GM21619 (cell line): ENCODE measurements around the gene LRRC4C.
A peak's percentile ranks its signal among the peaks of the same experiment; 100 is the strongest.

ENCODE experiments used
- ATAC-seq: cut with Tn5 transposase; IDR thresholded peaks from one replicate; pipeline ENCODE4 v1.9.1; 2021; ENCODE audit not compliant: unreplicated experiment

Gene LRRC4C

DNA sequence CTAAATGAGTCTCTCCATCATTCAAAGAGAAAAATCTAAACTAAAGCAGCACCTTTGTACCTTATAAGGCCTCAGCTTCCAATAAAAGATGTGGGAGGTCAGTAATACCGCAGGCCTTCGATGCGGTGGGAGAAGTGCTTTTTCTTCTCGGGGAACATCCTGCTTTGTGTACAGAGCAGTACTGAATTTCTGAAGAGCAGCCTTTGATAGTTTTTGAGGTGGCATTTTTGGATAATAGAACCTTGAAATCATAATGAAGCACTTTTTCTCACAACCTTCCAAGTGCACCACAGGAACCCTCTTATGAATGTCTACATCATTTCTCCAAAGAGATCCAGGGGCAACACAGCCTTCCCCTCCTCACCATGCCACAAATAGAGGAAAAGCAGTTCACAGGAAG lies 39.6 kb downstream of the LRRC4C start:
- no peak for ATAC-seq

DNA sequence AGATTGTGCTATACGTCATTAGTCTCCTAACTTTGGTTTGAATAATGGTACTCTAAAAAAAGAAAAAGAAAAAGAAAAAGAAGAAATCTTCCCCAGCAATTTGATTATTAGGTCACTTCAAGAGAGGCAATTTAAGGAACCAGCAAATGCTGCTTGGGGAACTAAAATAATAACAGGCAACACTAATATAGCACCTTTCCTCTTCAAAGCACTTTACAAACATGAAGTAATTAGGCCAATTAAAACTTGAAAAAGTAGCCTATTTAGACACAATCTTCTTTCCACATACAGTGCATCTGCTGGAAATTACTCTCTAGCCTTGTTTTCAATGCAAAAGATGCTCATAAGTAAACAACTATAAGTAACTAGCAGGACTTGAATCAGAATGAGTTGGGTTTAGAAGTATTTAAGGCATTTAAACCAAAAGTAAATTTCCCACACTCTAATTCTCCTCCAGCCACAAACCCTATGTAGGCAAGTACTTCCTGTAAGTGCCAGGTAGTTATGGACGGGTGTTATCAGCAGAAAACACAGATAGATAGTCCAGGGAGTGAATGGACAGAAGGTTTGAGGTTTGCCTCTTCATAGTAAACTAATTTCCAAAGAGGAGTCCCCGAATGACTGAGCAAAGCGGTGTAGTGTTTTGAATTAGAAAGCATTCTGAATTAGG lies 44.5 kb downstream of the LRRC4C start:
- no peak for ATAC-seq

DNA sequence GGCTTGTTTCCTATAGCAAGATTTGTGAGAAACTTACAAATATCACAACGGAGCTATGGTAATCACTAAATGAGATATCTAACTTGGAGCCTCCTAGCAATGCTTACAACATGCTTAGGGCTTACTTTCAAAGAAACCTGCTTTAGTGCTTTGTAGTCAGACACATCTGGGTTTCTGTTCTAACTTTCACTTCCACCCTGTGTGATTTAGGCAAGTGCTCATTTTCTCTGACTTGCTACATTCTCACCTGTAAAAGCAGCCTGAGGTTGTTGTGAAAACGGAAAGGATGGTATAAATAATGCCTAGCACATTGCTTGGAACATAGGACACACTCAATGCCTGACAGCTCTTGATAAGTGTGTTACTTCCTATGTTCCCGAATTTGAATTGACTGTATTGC lies 45.6 kb downstream of the LRRC4C start:
- peak; percentile 92 for ATAC-seq

DNA sequence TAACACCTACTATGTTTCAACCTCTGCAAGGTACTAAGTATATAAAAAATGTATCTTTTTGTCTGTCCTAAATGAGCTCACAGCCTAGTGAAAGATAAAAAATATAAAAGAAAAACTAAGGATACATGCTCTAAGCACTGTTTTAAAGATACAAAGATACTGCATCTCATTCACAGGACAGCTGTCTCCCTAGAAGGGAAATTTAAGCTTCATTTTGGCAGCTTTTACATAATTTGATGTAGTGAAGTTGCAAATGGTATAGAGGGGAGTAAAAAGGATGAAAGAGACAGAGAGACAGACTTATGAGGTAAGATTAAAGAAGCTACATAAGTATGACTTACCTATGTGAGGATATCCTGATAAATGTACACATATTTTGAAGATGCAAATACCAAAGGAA lies 53.6 kb downstream of the LRRC4C start:
- ATAC-seq = no peak

DNA sequence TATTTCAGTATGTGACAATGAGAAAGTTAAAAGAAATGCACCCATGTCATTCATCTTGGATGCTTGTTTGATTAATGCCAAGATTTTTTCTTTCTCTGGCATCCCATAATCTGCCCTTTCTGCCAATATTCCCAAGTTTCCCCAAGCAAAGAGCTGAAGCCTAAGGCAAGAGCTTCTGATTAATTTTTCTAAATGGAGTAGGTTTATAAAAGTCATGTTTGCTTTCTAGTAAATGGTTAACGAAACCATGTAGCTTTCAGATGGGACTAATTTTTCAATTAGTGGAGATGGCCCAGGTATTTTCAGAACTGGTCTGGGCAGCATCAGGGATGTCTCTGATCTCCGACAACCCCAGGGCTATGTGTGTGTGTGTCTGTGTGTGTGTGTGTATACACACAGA lies 55.3 kb downstream of the LRRC4C start:
- no peak for ATAC-seq

DNA sequence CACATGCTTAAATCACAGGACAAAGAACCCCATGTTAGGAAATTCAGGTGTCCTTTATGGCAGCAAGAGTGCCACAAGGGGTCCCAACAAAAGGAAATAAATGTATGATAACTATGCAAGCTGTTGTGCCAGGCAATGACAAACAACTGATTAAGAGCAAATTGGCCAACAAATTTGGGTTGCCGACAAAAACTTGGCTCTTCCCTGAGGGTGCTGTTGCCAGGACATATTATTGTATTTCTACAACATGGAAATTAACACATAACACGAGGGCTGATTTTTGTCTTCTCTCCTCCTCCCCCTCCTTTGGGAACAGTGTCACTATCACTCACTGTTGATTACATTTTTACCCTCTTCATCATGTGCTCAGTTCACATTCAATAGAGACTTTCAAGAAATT lies 56.0 kb downstream of the LRRC4C start:
- ATAC-seq = no peak

DNA sequence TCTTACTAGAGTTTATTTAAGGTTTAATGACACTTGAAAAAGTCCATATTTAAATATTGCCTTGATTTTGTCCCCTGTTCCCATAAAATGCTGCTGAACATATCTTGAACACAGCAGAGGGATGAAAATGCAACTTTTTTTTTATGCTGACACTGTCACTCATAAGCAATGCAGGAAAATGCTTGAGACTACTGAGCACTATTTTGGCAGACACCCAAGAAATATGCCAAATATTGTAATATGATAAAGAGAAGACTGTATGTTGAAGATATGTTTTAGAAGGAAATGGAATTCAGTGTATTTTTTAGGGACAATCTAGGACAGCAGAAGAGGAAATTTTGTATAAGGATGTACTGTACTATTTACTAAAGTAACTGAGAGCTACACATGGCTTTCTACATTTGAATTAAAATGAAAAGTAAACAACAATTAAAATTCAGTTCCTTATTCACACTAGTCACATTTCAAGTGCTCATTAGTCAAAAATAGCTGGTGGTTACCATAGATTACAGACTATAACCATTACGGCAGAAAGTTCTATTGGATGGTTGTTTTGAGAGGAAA lies 58.6 kb downstream of the LRRC4C start:
- ATAC-seq = no peak

DNA sequence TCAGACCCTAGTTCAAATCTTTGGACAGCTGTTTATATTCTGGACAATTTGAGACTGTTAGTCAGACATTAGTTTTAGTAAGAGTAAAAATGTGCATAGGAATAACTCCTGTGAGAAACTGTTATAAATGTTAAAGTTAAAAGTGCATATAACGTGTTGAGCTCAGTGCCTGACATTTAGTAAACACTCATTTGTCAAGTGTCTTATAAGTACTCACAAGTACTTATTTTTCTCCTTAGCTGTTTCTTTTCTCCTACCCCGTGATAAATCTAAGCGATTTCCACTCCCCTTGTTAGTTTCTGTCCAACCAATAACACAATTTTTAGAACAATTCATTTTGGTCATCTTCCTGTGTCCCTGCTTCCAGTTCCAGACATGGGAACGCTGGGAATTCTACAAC lies 59.3 kb downstream of the LRRC4C start:
- no peak for ATAC-seq

DNA sequence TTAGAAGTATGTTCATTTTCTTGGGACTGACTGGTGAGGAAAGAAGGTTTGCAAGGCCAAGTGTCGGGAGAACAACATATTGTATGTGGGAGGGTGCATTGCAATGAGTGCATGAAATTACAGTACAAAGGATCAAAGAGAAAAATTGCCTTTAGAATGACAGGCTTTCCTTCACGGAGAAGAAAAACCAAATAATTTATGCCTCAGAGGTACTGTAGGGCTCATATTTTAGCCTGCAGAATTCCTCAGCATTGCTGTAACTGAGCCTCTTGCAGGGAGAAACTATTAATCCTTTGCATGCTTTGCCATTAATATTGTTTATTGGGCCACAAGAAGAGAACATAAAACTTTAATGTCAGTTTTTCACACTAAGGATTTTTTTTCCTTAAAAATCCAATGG lies 60.1 kb downstream of the LRRC4C start:
- ATAC-seq = no peak

DNA sequence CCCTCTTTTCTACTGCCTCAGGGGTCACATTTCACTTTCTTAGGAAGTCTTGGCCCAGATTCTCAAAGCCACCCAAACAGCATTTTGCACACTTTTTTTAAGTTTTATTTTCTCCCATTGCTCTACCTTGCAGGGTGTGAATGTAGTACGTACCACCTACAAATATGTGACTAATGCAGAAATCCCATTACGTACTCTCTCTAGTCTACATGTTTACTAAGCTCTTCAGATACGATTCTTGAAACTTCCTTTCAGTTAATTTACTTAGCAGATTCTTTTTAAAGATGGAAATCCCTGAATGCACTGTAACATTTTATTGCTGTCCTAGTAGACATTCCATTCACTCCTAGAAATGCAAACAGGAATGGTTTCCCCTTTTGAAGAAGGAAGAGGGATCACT lies 61.3 kb downstream of the LRRC4C start:
- no peak for ATAC-seq

DNA sequence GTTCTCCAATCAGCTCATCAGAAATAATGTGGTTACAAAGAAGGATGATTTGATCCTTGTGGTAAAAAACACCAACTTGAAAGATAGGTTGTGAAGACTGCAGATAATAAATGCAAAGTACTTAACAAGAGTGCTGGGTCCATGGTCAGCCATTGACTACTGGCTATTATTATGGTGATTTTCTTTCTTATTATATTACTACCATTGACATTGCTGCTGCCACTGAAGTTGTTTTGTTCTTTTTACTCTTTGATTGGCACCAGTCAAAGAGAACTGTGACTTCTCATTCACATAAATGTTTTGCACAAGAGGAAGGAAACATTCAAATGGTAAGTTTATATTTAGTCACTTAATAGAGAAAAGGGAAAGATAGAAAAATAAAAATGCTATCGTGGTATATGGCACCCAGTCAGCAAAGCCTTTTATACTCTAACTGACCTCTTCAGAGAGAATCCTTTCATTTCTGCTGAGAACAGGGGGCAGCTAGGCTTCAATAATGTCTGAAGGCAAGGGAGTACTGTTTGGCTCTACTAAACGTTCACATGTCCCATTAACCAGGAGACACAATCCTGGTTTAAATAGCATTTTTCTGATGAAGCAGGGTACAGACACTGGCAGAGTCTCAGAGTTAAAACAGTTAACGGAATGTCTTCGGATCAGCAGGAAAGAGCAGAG lies 64.8 kb downstream of the LRRC4C start:
- no peak for ATAC-seq

DNA sequence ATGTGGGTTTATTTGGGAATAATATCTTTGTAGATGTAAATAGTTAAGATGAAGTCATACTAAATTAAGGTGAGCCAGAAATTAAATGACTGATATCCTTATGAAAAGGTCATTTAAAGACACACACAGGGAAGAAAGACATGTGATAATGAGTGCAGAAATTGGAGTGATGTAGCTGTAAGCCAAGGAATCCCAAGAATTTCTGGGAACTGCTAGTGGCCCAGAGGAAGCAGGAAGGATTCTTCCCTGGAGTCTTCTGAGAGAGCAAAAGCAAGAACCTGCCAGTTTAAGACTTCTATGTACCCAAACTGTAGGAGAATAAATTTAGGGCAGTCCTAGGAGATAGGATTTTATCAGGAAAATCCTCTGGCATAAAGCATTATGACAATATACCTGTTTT lies 66.9 kb downstream of the LRRC4C start:
- no peak for ATAC-seq

DNA sequence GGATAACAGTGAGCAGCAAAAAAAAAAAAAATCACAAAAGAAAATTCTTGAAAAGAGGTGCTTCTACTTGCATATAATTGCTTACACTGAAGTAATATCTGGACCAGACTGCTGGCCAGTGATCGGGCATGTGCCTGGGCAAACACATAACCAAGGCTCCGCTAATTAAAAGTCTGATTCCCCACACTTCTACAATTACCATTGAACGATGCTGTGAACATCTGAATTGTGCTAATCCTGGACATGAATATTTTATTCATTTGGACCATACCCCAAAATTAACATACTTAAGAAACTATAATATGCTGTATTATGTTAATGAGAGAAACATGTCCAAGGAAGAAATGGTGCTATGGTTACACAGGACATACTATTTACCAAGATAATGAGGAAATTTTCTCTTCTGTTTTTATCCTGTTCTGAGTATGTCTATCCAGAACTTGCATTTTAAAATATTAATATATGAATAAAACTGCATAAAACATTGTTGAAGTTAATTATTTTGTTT lies 69.8 kb downstream of the LRRC4C start:
- ATAC-seq = no peak

DNA sequence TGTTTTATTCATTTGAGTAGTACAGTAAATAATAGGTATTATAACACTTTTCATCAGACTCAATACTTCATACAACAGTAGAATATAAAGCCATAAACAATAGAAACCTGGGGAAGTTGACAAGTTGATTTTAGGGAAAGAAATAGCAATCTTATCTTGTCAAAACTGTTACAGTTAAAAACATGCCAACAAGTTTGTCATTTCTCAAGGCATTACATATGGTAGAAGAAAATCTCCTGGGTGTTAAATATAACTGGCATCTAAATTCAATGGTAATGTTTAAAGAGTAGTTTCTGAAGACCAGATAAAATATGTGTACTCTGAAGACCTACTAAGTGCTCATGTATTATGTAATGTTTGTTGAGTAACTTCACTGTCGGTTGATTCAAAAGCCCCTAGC lies 75.1 kb downstream of the LRRC4C start:
- ATAC-seq = no peak

DNA sequence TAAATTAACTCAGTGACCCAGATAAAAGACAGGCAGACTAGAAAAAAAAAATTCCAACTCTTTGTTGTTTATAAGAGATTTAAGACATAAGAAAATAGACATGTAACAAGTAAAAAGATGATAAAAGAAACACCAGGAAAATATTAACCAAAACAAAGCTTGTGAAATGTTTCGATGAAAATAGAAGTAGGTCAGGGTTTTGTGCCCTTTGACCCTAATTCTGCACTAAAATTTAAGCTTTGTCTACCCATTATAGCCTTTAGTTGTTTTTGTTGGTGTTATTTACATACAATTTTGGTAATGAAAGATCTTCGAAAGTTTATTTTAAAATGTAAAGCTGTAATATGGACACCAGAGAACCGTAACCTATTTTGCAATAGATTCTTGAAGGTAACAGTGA lies 75.7 kb downstream of the LRRC4C start:
- no peak for ATAC-seq

DNA sequence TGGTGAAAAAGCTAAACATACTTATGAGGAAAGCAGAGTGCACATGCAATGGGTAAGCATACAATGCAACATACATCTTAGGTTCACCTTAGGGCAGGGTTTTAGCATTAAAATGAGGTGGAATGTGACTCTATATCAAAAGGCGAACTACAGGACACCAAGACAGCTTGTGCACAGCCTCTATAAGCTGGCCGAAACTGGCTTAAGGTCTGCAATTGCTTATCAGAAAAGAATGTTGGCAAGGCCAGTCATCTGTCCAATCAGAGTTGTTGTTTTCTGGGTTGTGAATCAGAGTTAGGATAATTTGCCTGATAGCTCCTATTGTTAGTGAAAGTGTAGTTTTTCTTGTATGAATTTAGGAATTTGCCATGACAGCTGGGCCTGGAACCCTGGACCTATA lies 76.5 kb downstream of the LRRC4C start:
- ATAC-seq = no peak

DNA sequence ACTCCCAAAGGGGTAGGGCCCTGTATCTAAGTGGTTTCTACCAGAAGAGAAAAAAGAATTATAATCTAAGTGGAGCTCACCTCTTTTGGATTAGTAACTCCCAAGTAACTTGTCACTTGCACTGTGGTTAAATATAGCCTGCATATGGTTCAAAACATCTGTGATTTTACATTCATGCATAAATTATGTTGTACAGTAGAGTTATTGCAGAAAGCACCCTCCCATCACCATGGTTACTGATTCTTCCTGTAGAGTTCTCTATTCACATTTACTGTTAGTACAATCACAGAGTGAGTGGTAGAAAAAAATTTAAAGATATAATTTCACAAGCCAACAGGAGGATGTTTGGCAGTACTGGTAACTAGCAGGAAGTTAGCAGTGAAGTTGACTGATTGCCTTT lies 80.4 kb downstream of the LRRC4C start:
- ATAC-seq = no peak

DNA sequence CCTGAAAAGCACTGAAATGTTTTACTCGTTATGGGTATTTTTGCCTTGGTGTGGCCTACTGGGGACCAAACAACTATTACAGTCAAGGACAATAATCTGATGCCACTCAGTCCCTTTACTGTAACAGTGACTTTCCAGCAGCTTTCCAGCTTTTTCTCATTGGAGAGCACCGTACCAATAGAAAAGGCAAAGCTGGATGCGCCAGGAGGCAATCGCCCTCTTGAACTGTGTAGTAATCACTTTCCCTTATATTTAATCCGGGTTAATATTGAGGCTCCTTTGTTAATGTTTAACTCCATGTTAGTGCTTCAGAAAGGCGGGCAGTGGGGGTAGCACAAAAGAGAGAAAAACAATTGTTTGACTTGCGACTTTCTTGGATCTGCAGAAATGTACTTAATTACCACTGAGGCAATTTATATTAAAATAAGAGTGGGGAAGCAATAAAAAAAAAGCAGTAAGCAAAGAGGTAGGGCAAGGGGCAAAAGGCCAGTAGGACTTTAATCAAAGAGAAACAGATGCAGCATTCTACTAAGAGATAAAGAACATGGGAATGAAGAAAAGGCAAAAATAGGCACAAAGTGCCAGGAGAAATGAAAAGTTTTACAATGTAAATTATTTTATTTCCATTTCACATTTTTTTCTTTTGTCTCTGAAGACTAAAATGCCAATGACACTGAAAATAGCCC lies 81.6 kb downstream of the LRRC4C start:
- no peak for ATAC-seq

DNA sequence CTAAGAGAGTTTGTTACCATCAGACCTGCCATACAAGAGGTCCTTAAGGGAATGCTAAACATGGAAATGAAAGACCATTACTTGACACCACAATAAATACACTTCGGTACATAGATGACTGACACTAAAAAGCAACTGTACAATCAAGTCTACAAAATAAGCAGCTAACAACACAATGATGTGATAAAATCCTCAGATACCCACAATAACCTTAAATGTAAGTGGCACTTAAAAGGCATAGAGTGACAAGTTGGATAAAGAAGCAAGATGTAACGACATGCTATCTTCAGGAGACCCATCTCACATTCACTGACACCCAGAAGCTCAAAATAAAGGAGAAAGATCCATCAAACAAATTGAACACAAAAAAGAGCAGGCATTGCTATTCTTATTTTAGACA lies 107.6 kb downstream of the LRRC4C start:
- no peak for ATAC-seq

DNA sequence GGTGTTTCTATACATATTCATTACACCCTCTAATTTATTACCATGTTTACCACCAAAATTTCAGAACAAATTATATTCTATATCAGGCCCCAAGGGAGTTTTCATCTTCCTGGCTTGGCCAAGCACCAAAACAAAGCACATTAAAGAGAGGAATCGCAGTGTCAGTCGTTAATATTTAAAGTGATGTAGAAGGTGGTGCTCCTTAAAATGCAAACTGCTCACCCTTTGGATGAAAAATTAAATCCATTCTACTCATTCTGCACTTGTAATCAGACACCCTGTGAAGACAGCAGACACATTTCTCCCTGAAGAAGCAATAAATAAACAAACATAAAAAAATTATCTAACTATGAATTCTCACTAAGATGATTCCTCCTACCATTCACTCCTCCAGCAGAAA lies 113.4 kb downstream of the LRRC4C start:
- no peak for ATAC-seq

DNA sequence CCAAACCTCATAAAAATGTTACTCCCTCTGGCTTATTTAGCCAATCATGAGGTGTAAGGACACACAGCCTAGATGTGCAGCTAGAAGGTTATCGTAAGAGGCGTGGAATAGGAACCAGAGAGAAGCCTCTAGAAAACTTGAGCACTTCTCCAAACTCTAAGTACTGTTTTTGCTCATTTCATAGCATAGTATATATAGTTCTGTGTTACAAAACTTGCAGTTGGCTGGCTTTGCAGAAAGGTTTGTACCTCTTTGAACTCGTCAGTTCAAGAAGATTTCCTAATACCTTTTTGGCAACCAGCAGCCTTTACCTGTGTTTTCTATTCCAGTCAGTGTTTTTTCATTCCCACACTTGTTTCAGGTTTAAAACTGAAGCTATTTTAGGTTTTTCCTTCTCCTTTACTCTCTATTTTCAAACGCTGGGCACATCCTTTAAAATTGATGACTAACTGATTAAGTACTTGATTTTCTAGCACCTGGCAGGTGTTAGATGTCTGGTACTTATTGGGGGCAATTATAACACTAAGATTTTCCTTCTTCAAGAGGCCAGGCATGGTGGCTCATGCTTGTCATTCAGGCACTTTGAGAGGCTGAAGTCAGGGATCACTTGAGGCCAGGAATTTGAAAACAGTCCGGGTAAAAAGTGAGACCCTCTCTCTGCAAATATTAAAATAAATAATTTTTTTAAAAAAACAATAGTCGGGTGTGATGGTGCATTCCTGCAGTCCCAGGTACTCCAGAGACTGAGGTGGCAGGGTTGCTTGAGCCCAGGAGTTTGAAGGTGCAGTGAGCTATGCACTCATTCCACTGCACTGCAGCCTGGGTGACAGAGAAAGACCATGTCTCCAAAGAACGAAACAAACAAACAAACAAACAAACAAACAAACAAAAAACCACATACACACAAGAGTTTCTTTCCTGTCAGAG lies 125.2 kb downstream of the LRRC4C start:
- no peak for ATAC-seq
